Measurements from ENCODE around the gene CCDC102B.

CCDC102B gene

DNA sequence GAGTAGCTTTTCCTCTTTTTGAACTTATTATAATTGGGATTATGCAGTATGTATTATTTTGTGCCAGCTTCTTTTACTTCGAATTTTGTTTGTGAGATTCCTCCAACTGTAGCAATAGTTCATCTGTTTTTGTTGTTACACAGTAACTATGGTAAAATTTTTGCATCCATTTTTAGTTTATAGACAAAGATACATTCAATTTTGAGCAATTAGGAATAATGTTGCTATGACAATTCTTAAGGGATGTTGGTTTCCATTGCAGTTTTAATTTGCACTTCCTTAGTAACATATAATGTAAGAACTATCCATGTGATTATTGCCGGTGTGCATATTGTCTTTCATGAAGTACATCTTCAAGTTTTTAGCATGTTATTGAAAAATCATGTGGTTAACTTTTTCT is 20.7 kb downstream of the CCDC102B start:
- H3K4me3 ChIP-seq (replicated peaks; ENCODE audit: low read depth, low read length): no peak overlapping the region
- TF ChIP-seq, protein P1, sequence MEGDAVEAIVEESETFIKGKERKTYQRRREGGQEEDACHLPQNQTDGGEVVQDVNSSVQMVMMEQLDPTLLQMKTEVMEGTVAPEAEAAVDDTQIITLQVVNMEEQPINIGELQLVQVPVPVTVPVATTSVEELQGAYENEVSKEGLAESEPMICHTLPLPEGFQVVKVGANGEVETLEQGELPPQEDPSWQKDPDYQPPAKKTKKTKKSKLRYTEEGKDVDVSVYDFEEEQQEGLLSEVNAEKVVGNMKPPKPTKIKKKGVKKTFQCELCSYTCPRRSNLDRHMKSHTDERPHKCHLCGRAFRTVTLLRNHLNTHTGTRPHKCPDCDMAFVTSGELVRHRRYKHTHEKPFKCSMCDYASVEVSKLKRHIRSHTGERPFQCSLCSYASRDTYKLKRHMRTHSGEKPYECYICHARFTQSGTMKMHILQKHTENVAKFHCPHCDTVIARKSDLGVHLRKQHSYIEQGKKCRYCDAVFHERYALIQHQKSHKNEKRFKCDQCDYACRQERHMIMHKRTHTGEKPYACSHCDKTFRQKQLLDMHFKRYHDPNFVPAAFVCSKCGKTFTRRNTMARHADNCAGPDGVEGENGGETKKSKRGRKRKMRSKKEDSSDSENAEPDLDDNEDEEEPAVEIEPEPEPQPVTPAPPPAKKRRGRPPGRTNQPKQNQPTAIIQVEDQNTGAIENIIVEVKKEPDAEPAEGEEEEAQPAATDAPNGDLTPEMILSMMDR (IDR thresholded peaks at IDR 0.05; ENCODE audit: low read depth, low read length, missing control alignments): no peak
- DNase-seq (ENCODE audit: extremely low read depth, low read depth): no peak

DNA sequence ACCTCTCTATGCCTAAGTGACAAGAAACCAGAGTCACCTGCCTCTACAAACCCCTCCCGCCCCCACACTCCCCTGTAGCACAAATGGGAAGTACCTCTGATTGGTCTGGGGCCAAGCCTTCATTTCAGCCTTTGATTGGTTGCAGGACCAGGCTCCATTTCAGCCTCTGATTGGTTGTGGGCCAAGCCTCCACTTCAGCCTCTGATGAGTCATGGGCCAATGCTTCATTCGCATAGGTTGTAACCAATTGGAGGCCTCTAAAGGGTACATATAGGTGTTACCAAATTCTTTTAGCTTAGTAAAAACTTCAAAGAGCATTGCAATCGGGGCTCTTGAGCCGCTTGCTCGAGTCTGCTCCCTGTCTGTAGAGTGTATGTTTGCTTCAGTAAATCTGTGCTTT is 25.0 kb downstream of the CCDC102B start:
- TF ChIP-seq, protein P1 (IDR thresholded peaks at IDR 0.05; ENCODE audit: low read depth, low read length, missing control alignments): no peak
- H3K4me3 ChIP-seq (replicated peaks; ENCODE audit: low read depth, low read length): no peak overlapping the region
- no peak for DNase-seq (ENCODE audit: extremely low read depth, low read depth)

DNA sequence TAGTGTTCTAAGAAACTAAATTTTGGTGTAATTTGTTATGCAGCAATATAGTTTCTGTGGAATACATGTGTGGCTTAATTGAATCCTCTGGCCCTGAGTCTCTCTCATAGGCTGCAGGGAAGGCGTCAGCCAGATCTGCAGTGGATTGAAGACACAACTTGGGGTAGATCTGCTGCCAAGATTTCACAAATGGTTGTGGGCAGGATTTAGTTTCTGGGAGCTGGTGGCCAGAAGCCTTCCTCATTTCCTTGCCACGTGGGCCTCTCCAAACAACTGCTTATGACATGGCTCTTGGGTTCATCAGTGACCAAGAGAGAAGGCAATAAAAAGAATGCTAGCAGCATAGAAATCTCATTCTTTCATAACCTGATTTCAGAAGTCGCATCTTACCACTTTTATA is 28.2 kb downstream of the CCDC102B start:
- TF ChIP-seq, protein P1 (IDR thresholded peaks at IDR 0.05; ENCODE audit: low read depth, low read length, missing control alignments): no peak
- H3K4me3 ChIP-seq (replicated peaks; ENCODE audit: low read depth, low read length): no peak overlapping the region
- no peak for DNase-seq (ENCODE audit: extremely low read depth, low read depth)

DNA sequence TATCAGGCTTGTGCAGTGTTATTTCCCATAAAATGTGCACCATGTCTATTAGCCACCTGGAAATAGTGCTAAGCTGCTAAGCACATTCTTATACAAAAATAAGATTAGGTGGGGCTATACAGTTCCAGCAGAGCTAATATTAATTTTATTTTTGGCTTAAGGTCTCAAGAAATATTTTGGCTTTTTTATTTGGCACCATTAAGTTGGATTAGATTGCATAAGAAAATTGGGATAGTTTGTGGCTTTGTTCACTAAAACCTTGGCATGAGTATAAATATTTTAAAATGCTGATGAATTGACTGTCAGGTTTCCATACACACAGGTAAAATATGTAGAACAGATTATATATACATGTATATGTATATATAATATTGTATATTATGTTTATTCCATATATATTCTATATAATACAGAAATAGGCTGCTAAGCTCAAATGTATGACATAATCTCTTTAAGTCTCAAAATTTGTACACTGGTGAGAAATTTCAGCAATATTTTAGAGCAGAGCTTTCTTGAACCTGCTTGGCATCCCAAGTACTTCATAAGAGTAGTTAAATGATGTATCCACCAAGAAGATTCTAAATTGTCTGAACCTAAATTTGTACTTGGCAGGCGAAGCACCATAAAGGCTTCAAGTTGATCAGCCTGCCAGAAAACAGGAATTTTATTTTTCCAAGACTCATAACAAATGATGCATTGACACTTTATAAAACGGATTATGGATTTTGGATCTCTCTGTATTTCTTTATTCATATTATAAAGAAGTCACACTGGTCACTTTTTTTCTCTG is 32.6 kb downstream of the CCDC102B start:
- TF ChIP-seq, protein P1 (IDR thresholded peaks at IDR 0.05; ENCODE audit: low read depth, low read length, missing control alignments): no peak
- no peak for DNase-seq (ENCODE audit: extremely low read depth, low read depth)

DNA sequence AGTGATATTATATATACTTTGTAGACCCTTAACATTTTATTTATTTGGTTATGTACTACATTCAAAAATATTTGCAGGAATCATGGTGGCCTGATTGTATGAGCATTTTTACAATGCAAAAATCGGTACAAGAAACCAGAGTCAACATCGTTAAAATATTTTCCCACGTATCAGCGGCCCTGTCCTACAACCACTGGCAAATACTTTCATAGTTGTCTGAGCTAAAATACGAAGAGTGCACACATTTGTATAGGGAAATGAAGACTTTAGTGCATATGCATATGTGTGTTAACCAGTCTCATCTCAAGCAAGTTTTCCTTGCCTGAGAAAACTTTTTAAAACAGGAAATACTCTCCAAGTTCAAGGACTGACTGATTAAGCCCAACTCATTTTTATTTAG is 35.9 kb downstream of the CCDC102B start:
- TF ChIP-seq, protein P1 (IDR thresholded peaks at IDR 0.05; ENCODE audit: low read depth, low read length, missing control alignments): no peak
- no peak for DNase-seq (ENCODE audit: extremely low read depth, low read depth)
- H3K4me3 ChIP-seq (replicated peaks; ENCODE audit: low read depth, low read length): no peak overlapping the region

More for the DNA sequence above, 32.6 kb downstream of the CCDC102B start:
- H3K4me3 ChIP-seq (replicated peaks; ENCODE audit: low read depth, low read length): no peak overlapping the region

DNA sequence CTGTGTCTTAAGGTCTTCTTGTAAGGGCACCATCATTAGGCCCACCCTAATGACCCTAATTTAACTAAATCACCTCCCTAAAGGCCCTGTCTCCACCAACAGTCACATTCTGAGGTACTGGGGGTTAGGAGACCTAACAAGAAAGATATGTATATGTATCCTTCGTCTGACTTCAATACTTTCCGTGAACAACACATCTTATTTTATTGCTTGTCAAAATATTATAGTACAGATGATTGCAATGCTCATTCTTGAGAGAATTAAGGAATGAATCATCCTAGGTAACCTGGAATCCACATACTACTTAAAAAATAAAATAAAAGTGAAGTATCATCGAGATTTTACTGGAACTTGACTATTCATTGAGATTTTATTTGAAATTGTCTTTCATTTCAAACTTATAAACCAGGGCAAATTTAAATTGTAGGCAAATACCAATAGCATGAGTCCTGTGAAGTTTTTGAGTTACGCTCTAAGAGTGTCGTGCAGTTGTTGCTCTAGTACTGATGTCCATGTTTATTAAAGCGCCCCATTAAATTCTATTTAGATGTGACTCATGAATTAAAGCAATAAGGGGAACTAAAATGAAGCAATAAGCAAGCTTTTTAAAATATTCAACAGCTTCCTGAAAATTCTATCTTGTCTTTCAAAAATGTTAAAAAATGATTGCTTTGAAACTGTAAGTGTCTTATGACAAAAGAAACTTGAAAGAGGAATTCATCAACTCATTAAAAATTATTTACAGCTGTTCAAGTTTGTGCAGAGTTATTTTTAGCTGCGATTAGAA is 40.0 kb downstream of the CCDC102B start:
- H3K4me3 ChIP-seq (replicated peaks; ENCODE audit: low read depth, low read length): no peak overlapping the region
- TF ChIP-seq, protein P1 (IDR thresholded peaks at IDR 0.05; ENCODE audit: low read depth, low read length, missing control alignments): no peak
- peak; percentile 47 for DNase-seq (ENCODE audit: extremely low read depth, low read depth)

Measured in HFF-Myc (cell line).